HepG2 (cell line): ENCODE results near the gene CEBPE. TPM values are rescaled to one million over a fixed set of nuclear protein-coding genes. Genes with fewer than 3 reads are reported as not detected.

Experiments
- ARNT ChIP-seq: fragments of 450-650 bp; IDR thresholded peaks from 2 replicates; pipeline ENCODE4 v1.6.1; 2017
- CAMTA2 ChIP-seq: sonication (generic); formaldehyde crosslinking; IDR thresholded peaks from 2 replicates; pipeline ENCODE4 v1.4.0; 2020; ENCODE audit warnings: mild to moderate bottlenecking, missing genetic modification reagents, borderline replicate concordance
- DPF2 ChIP-seq: sonication (generic); formaldehyde crosslinking; IDR thresholded peaks from 2 replicates; pipeline ENCODE4 v1.4.0; 2020; ENCODE audit warnings: mild to moderate bottlenecking, low read depth, missing genetic modification reagents, borderline replicate concordance
- ELF3 ChIP-seq: IDR thresholded peaks from 2 replicates; pipeline ENCODE4 v1.6.1; 2016; ENCODE audit warnings: missing genetic modification reagents, missing compliant biosample characterization
- FOXO1 ChIP-seq: sonication (generic); formaldehyde crosslinking; IDR thresholded peaks from 2 replicates; pipeline ENCODE4 v1.4.0; 2020; ENCODE audit warnings: missing genetic modification reagents
- HMGA1 ChIP-seq: sonication (generic); formaldehyde crosslinking; conservative IDR thresholded peaks from 2 replicates; pipeline ENCODE4 v1.4.0; 2020; ENCODE audit warnings: missing genetic modification reagents
- NFE2L1 ChIP-seq: sonication (generic); formaldehyde crosslinking; IDR thresholded peaks from 2 replicates; pipeline ENCODE4 v1.4.0; 2020; ENCODE audit warnings: missing genetic modification reagents, mild to moderate bottlenecking, borderline replicate concordance
- NONO ChIP-seq, 2 experiments: fragments of 450-650 bp in 1 of 2; sonication (generic) in 1 of 2; formaldehyde crosslinking in 1 of 2; IDR thresholded peaks in 1 of 2; conservative IDR thresholded peaks in 1 of 2; 2 replicates each; pipeline versions ENCODE4 v1.6.1 to v1.8.0; 2017 to 2022; ENCODE audit warnings: mild to moderate bottlenecking in 1 of 2, missing genetic modification reagents in 1 of 2, moderate library complexity in 1 of 2
- REPIN1 ChIP-seq: sonication (generic); formaldehyde crosslinking; IDR thresholded peaks from 2 replicates; pipeline ENCODE4 v1.8.0; 2022; ENCODE audit warnings: missing genetic modification reagents, low read depth, mild to moderate bottlenecking, borderline replicate concordance
- STAG1 ChIP-seq: sonication (generic); formaldehyde crosslinking; IDR thresholded peaks from 2 replicates; pipeline ENCODE4 v1.4.0; 2020; ENCODE audit warnings: missing genetic modification reagents
- ZBED4 ChIP-seq: sonication (generic); formaldehyde crosslinking; IDR thresholded peaks from 2 replicates; pipeline ENCODE4 v1.4.0; 2020; ENCODE audit warnings: missing genetic modification reagents, borderline replicate concordance
- ZNF138 ChIP-seq: sonication (generic); formaldehyde crosslinking; IDR thresholded peaks from 2 replicates; pipeline ENCODE4 v1.5.0; 2020; ENCODE audit warnings: mild to moderate bottlenecking, low read depth, missing genetic modification reagents
- ZNF20 ChIP-seq: sonication (generic); formaldehyde crosslinking; IDR thresholded peaks from 2 replicates; pipeline ENCODE4 v1.4.0; 2020; ENCODE audit warnings: mild to moderate bottlenecking, moderate library complexity, missing genetic modification reagents
- ZNF251 ChIP-seq: sonication (generic); formaldehyde crosslinking; IDR thresholded peaks from 2 replicates; pipeline ENCODE4 v1.9.0; 2021; ENCODE audit warnings: mild to moderate bottlenecking, missing genetic modification reagents
- ZNF33B ChIP-seq: sonication (generic); formaldehyde crosslinking; IDR thresholded peaks from 2 replicates; pipeline ENCODE4 v1.5.1; 2020; ENCODE audit warnings: mild to moderate bottlenecking, missing genetic modification reagents
- ZNF451 ChIP-seq: sonication (generic); formaldehyde crosslinking; IDR thresholded peaks from 2 replicates; pipeline ENCODE4 v1.5.0; 2020; ENCODE audit warnings: mild to moderate bottlenecking, missing genetic modification reagents
- ZNF563 ChIP-seq: sonication (generic); formaldehyde crosslinking; IDR thresholded peaks from 2 replicates; pipeline ENCODE4 v1.8.0; 2022; ENCODE audit warnings: mild to moderate bottlenecking, moderate library complexity, missing genetic modification reagents
- ZNF720 ChIP-seq: sonication (generic); formaldehyde crosslinking; IDR thresholded peaks from 2 replicates; pipeline ENCODE4 v1.4.0; 2020; ENCODE audit warnings: missing genetic modification reagents
- ZNF782 ChIP-seq: sonication (generic); formaldehyde crosslinking; IDR thresholded peaks from 2 replicates; pipeline ENCODE4 v1.4.0; 2020; ENCODE audit warnings: missing genetic modification reagents, mild to moderate bottlenecking, borderline replicate concordance
- polyA plus RNA-seq, 8 experiments: library from polyadenylated mRNA; depleted of rRNA in 3 of 8; stranded (reverse) in 7 of 8; unstranded in 1 of 8; fragments of >200 nt; fragmentation: Illumina TruSeq in 4 of 8; extraction: Trizol in 4 of 8; gene quantifications; 2 replicates each; pipeline versions ENCODE4 v1.2.1 to v1.2.3, GENCODE V29; 2011 to 2016; ENCODE audit warnings: low read depth in 4 of 8, missing spikeins in 1 of 8, mixed read lengths in 1 of 8; ENCODE audit not compliant: insufficient read depth in 1 of 8
- total RNA-seq, 5 experiments: library from RNA; depleted of rRNA; stranded (reverse); fragments of >200 nt; fragmentation: Illumina TruSeq; extraction: Trizol; gene quantifications; 2 replicates each; pipeline ENCODE4 v1.2.3, GENCODE V29; 2016; ENCODE audit warnings: low read depth in 1 of 5
- TF ChIP-seq, protein P1 (sequence below): IDR thresholded peaks from 2 replicates; pipeline ENCODE4 v1.6.1; 2016; ENCODE audit warnings: low read depth, missing genetic modification reagents, missing compliant biosample characterization

The CEBPE gene
- total and polyA plus RNA-seq, 2 of the 13 experiments (the other 11 are each of a cell fraction or from before 2014, with no cell fraction given) = 0.09 to 0.11 TPM

DNA sequence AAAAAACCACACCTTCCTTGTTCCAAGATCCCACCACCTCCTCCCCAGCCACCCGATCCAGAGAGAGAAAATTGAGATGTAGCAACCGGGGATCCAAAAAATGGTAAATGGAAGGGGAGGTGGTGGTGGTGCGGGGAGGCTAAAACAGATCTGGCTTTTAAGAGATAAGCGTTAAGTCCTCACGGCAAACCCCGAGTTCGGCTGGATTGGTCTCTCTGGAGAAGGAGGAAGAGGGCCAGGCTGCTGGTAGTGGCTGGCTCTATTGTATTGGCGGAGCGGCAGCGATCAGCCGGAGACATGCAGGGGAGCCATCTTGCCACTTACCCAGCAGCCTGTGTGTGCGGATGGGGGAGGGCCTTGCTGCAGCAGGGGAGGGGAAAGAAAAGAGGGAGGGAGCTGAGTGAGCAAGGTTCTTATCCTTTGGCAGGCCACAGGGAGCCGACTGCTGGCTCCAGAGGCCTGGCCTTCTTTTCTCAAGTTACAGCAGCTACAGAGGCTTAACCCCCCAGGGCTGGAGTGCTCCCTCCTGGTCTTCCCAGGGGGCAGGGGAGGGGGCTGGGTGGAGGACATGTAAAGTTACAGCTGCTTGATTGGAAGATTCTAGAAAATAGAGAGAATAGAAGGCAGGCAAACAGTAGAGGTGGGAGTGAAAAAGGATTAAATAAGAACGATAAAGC, 47.7 kb downstream of the CEBPE start (continued):
- TF ChIP-seq ZBED4 (CRISPR knock-in tag) = no peak; the same call in 1 of the 2 replicates
- no peak for TF ChIP-seq ZNF251
- no peak for TF ChIP-seq HMGA1 (CRISPR knock-in tag)
- TF ChIP-seq NONO (IDR thresholded peaks at IDR 0.05) = no peak
- TF ChIP-seq NONO (CRISPR knock-in tag; conservative IDR thresholded peaks at IDR 0.05) = peak; percentile 95
- no peak for TF ChIP-seq ARNT
- peak; percentile 72; the same call in 1 of the 2 replicates for TF ChIP-seq REPIN1 (CRISPR knock-in tag)
- no peak for TF ChIP-seq ZNF20 (CRISPR knock-in tag)
- 0 out of 2 replicates have a peak, but pooled peaks have one; percentile 21 for TF ChIP-seq ZNF138
- TF ChIP-seq CAMTA2 (CRISPR knock-in tag) = 0 out of 2 replicates have a peak, but pooled peaks have one; percentile 31
- TF ChIP-seq ZNF33B = peak; percentile 75
- peak; percentile 90 for TF ChIP-seq ZNF451 (CRISPR knock-in tag)
- TF ChIP-seq ELF3 (CRISPR knock-in tag) = peak; percentile 69
- no peak for TF ChIP-seq ZNF720 (CRISPR knock-in tag)
- peak; percentile 82 for TF ChIP-seq ZNF563 (CRISPR knock-in tag)
- peak; percentile 26; the same call in 1 of the 2 replicates for TF ChIP-seq ZNF782
- TF ChIP-seq DPF2 (CRISPR knock-in tag) = no peak
- no peak for TF ChIP-seq STAG1
- no peak for TF ChIP-seq NFE2L1 (CRISPR knock-in tag)
- peak; percentile 76 for TF ChIP-seq FOXO1 (CRISPR knock-in tag)
- TF ChIP-seq, protein P1, sequence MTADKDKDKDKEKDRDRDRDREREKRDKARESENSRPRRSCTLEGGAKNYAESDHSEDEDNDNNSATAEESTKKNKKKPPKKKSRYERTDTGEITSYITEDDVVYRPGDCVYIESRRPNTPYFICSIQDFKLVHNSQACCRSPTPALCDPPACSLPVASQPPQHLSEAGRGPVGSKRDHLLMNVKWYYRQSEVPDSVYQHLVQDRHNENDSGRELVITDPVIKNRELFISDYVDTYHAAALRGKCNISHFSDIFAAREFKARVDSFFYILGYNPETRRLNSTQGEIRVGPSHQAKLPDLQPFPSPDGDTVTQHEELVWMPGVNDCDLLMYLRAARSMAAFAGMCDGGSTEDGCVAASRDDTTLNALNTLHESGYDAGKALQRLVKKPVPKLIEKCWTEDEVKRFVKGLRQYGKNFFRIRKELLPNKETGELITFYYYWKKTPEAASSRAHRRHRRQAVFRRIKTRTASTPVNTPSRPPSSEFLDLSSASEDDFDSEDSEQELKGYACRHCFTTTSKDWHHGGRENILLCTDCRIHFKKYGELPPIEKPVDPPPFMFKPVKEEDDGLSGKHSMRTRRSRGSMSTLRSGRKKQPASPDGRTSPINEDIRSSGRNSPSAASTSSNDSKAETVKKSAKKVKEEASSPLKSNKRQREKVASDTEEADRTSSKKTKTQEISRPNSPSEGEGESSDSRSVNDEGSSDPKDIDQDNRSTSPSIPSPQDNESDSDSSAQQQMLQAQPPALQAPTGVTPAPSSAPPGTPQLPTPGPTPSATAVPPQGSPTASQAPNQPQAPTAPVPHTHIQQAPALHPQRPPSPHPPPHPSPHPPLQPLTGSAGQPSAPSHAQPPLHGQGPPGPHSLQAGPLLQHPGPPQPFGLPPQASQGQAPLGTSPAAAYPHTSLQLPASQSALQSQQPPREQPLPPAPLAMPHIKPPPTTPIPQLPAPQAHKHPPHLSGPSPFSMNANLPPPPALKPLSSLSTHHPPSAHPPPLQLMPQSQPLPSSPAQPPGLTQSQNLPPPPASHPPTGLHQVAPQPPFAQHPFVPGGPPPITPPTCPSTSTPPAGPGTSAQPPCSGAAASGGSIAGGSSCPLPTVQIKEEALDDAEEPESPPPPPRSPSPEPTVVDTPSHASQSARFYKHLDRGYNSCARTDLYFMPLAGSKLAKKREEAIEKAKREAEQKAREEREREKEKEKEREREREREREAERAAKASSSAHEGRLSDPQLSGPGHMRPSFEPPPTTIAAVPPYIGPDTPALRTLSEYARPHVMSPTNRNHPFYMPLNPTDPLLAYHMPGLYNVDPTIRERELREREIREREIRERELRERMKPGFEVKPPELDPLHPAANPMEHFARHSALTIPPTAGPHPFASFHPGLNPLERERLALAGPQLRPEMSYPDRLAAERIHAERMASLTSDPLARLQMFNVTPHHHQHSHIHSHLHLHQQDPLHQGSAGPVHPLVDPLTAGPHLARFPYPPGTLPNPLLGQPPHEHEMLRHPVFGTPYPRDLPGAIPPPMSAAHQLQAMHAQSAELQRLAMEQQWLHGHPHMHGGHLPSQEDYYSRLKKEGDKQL (CRISPR knock-in tag) = no peak
